Neural progenitor cell (in vitro differentiated cells): Measurements from ENCODE around the gene OPA1. TPM values are rescaled to one million over a fixed set of nuclear protein-coding genes. Genes with fewer than 3 reads are reported as not detected.

Source experiments
- DNase-seq: peaks from one replicate; pipeline ENCODE4 v3.0.0-alpha.2; 2016; ENCODE audit warnings: low spot score
- H2AFZ ChIP-seq: fragments of 200-600 bp; sonication (generic); replicated peaks from 2 replicates; pipeline ENCODE4 v1.6.1; 2016; ENCODE audit warnings: antibody characterized with exemption
- H3F3A ChIP-seq: fragments of 200-600 bp; sonication (generic); 2 replicates; pipeline ENCODE4 v1.6.1; 2016; ENCODE audit warnings: antibody characterized with exemption, low read depth
- H3K27ac ChIP-seq: fragments of 200-600 bp; sonication (generic); 2 replicates; pipeline ENCODE4 v1.5.1; 2016; ENCODE audit warnings: mild to moderate bottlenecking
- H3K27me3 ChIP-seq: fragments of 200-600 bp; sonication (generic); 2 replicates; pipeline ENCODE4 v1.6.1; 2016; ENCODE audit warnings: mild to moderate bottlenecking, moderate library complexity
- H3K36me3 ChIP-seq: fragments of 200-600 bp; sonication (generic); 2 replicates; pipeline ENCODE4 v1.5.1; 2016
- H3K4me1 ChIP-seq: fragments of 200-600 bp; sonication (generic); 2 replicates; pipeline ENCODE4 v1.6.1; 2016; ENCODE audit warnings: mixed run types
- H3K4me2 ChIP-seq: fragments of 200-600 bp; sonication (generic); 2 replicates; pipeline ENCODE4 v1.6.1; 2016
- H3K4me3 ChIP-seq: fragments of 200-600 bp; sonication (generic); 2 replicates; pipeline ENCODE4 v1.5.1; 2016
- H3K79me2 ChIP-seq: fragments of 200-600 bp; sonication (generic); 2 replicates; pipeline ENCODE4 v1.6.1; 2016; ENCODE audit warnings: low read depth
- H3K9ac ChIP-seq: fragments of 200-600 bp; sonication (generic); 2 replicates; pipeline ENCODE4 v1.6.1; 2016
- H3K9me3 ChIP-seq: fragments of 200-600 bp; sonication (generic); 2 replicates; pipeline ENCODE4 v1.5.1; 2016; ENCODE audit warnings: low read depth
- H4K20me1 ChIP-seq: fragments of 200-600 bp; sonication (generic); 2 replicates; pipeline ENCODE4 v1.6.1; 2016; ENCODE audit warnings: low read depth
- H3K27ac Mint-ChIP-seq: 3 replicates; pipeline ENCODE4 v1.8.0; 2021; ENCODE audit warnings: mixed read lengths
- H3K27me3 Mint-ChIP-seq: 2 replicates; pipeline ENCODE4 v1.8.0; 2022; ENCODE audit warnings: low read depth, mild to moderate bottlenecking, inconsistent platforms, moderate library complexity, mixed read lengths; ENCODE audit not compliant: insufficient read depth
- H3K36me3 Mint-ChIP-seq: 3 replicates; pipeline ENCODE4 v1.8.0; 2021; ENCODE audit warnings: mixed read lengths
- H3K4me1 Mint-ChIP-seq: 3 replicates; pipeline ENCODE4 v1.8.0; 2021; ENCODE audit warnings: mixed read lengths
- H3K4me3 Mint-ChIP-seq: 3 replicates; pipeline ENCODE4 v1.8.0; 2021; ENCODE audit warnings: mild to moderate bottlenecking, moderate library complexity, mixed read lengths
- H3K9me3 Mint-ChIP-seq: 3 replicates; pipeline ENCODE4 v1.8.0; 2020; ENCODE audit warnings: mixed read lengths
- EZH2 ChIP-seq: fragments of 200-600 bp; sonication (generic); IDR thresholded peaks from 2 replicates; pipeline ENCODE4 v1.6.1; 2017; ENCODE audit warnings: antibody characterized with exemption, mild to moderate bottlenecking, moderate library complexity
- EZH2phosphoT487 ChIP-seq: fragments of 200-600 bp; sonication (generic); IDR thresholded peaks from 2 replicates; pipeline ENCODE4 v1.6.1; 2017; ENCODE audit warnings: antibody characterized with exemption
- total RNA-seq: library from RNA; depleted of rRNA; stranded (reverse); fragments of >200 nt; gene quantifications from 2 replicates; pipeline ENCODE4 v1.2.3, GENCODE V29; 2015; ENCODE audit warnings: low replicate concordance
- TF ChIP-seq, protein P1 (sequence below): fragments of 200-600 bp; sonication (generic); IDR thresholded peaks from 2 replicates; pipeline ENCODE4 v1.5.1; 2017; ENCODE audit warnings: antibody characterized with exemption, mild to moderate bottlenecking

Gene OPA1
- total RNA-seq, 1 donor from 2014 or later = 125 TPM

GRCh38 chr3:193569119-193569518 lies 23.9 kb upstream of the OPA1 start:
- H3K27ac Mint-ChIP-seq = no peak overlapping the region
- no peaks in the 10 kb centered on the region for H4K20me1 ChIP-seq
- H3K4me1 ChIP-seq = no peaks in the 10 kb centered on the region
- TF ChIP-seq, protein P1, sequence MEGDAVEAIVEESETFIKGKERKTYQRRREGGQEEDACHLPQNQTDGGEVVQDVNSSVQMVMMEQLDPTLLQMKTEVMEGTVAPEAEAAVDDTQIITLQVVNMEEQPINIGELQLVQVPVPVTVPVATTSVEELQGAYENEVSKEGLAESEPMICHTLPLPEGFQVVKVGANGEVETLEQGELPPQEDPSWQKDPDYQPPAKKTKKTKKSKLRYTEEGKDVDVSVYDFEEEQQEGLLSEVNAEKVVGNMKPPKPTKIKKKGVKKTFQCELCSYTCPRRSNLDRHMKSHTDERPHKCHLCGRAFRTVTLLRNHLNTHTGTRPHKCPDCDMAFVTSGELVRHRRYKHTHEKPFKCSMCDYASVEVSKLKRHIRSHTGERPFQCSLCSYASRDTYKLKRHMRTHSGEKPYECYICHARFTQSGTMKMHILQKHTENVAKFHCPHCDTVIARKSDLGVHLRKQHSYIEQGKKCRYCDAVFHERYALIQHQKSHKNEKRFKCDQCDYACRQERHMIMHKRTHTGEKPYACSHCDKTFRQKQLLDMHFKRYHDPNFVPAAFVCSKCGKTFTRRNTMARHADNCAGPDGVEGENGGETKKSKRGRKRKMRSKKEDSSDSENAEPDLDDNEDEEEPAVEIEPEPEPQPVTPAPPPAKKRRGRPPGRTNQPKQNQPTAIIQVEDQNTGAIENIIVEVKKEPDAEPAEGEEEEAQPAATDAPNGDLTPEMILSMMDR = no peak
- no peak for TF ChIP-seq EZH2
- TF ChIP-seq EZH2phosphoT487 = no peak
- H3K4me2 ChIP-seq = no peak overlapping the region
- no peak overlapping the region for H2AFZ ChIP-seq
- no peak overlapping the region for H3K4me3 Mint-ChIP-seq
- H3K4me1 Mint-ChIP-seq = no peaks in the 10 kb centered on the region
- H3K36me3 ChIP-seq = no peaks in the 10 kb centered on the region
- no peaks in the 10 kb centered on the region for H3K9me3 ChIP-seq
- H3K4me3 ChIP-seq = no peak overlapping the region
- no peaks in the 10 kb centered on the region for H3K27me3 ChIP-seq
- H3K79me2 ChIP-seq = no peaks in the 10 kb centered on the region
- no peak overlapping the region for H3K9ac ChIP-seq
- H3K27me3 Mint-ChIP-seq = no peaks in the 10 kb centered on the region
- no peaks in the 10 kb centered on the region for H3K9me3 Mint-ChIP-seq
- H3F3A ChIP-seq = no peaks in the 10 kb centered on the region
- no peaks in the 10 kb centered on the region for H3K36me3 Mint-ChIP-seq
- H3K27ac ChIP-seq = no peak overlapping the region
- no peak for DNase-seq

- Mint-ChIP-seq H3K9me3 (no peaks in the 10 kb centered on the region), H3K27me3 (no peaks in the 10 kb centered on the region), H3K36me3 (no peaks in the 10 kb centered on the region), H3K4me1 (no peaks in the 10 kb centered on the region), H3K27ac (no peak overlapping the region), H3K4me3 (no peak overlapping the region)
- Histone ChIP-seq H3K9me3 (no peaks in the 10 kb centered on the region), H3K4me2 (no peak overlapping the region), H3K27ac (no peak overlapping the region), H3K9ac (no peak overlapping the region), H3K4me3 (no peak overlapping the region), H3K27me3 (no peaks in the 10 kb centered on the region), H3K79me2 (no peaks in the 10 kb centered on the region), H2AFZ (no peak overlapping the region), H3F3A (no peaks in the 10 kb centered on the region), H4K20me1 (no peaks in the 10 kb centered on the region), H3K4me1 (no peaks in the 10 kb centered on the region), H3K36me3 (no peaks in the 10 kb centered on the region)
- peak; percentile 81 for DNase-seq
- TF ChIP-seq, protein P1 = peak; percentile 97
- TF ChIP-seq EZH2phosphoT487 = no peak
These were observed 20.5 kb upstream of the OPA1 start for GRCh38 chr3:193572426-193572908.

GRCh38 chr3:193573403-193574191 lies 19.4 kb upstream of the OPA1 start:
- no peaks in the 10 kb centered on the region for H3K9me3 Mint-ChIP-seq
- H3K79me2 ChIP-seq = no peaks in the 10 kb centered on the region
- no peaks in the 10 kb centered on the region for H3K4me1 ChIP-seq
- H3K4me3 Mint-ChIP-seq = no peak overlapping the region
- TF ChIP-seq, protein P1 = no peak
- TF ChIP-seq EZH2phosphoT487 = no peak
- no peak for TF ChIP-seq EZH2
- no peak for DNase-seq
- no peaks in the 10 kb centered on the region for H3K27me3 ChIP-seq
- no peaks in the 10 kb centered on the region for H3K9me3 ChIP-seq
- no peaks in the 10 kb centered on the region for H4K20me1 ChIP-seq
- no peak overlapping the region for H3K9ac ChIP-seq
- H3K4me3 ChIP-seq = no peak overlapping the region
- no peak overlapping the region for H3K27ac Mint-ChIP-seq
- H3K27ac ChIP-seq = no peak overlapping the region
- H3K36me3 Mint-ChIP-seq = no peaks in the 10 kb centered on the region
- H3K4me1 Mint-ChIP-seq = no peaks in the 10 kb centered on the region
- H3K36me3 ChIP-seq = no peaks in the 10 kb centered on the region
- no peaks in the 10 kb centered on the region for H3K27me3 Mint-ChIP-seq
- no peak overlapping the region for H2AFZ ChIP-seq
- no peak overlapping the region for H3K4me2 ChIP-seq
- H3F3A ChIP-seq = no peaks in the 10 kb centered on the region
